GM12875 (cell line): ENCODE data around the gene KRT35.

Experiments
- H3K4me3 ChIP-seq: one replicate; pipeline ENCODE4 v1.5.1; 2011; ENCODE audit warnings: low read depth, low read length, control low read depth
- CTCF ChIP-seq: IDR thresholded peaks from 2 replicates; pipeline ENCODE4 v1.5.1; 2011; ENCODE audit warnings: low read depth, mild to moderate bottlenecking, control low read depth, inconsistent platforms, low read length, moderate library complexity, borderline replicate concordance; ENCODE audit not compliant: insufficient read depth

The KRT35 gene

GRCh38 chr17:41504246-41504977 is 23.5 kb upstream of the KRT35 start:
- no peak overlapping the region for H3K4me3 ChIP-seq
- TF ChIP-seq CTCF, result no peak

GRCh38 chr17:41503202-41503601 is 22.3 kb upstream of the KRT35 start:
- H3K4me3 ChIP-seq, result no peak overlapping the region
- TF ChIP-seq CTCF, result no peak

GRCh38 chr17:41500131-41500911 is 19.4 kb upstream of the KRT35 start:
- no peak for TF ChIP-seq CTCF
- no peak overlapping the region for H3K4me3 ChIP-seq

GRCh38 chr17:41499714-41500113 is 18.8 kb upstream of the KRT35 start:
- no peak overlapping the region for H3K4me3 ChIP-seq
- no peak for TF ChIP-seq CTCF

- no peak for TF ChIP-seq CTCF
- no peak overlapping the region for H3K4me3 ChIP-seq
These were observed 17.3 kb upstream of the KRT35 start for GRCh38 chr17:41498276-41498675.

- no peak overlapping the region for H3K4me3 ChIP-seq
- TF ChIP-seq CTCF, result peak; percentile 74
These were observed 16.0 kb upstream of the KRT35 start for GRCh38 chr17:41496803-41497484.
